NB4 (cell line): ENCODE results near the gene BTBD16.
A peak's percentile ranks its signal among the peaks of the same experiment; 100 is the strongest.

Experiments
- DNase-seq: peaks from one replicate; pipeline ENCODE4 v3.0.0; 2010; ENCODE audit warnings: low read depth
- H3K4me3 ChIP-seq: one replicate; pipeline ENCODE4 v1.5.1; 2011; ENCODE audit warnings: mild to moderate bottlenecking, low read depth, low read length, moderate library complexity
- CTCF ChIP-seq: IDR thresholded peaks from one replicate; pipeline ENCODE4 v1.5.1; 2012; ENCODE audit warnings: low read depth, low read length
- MAX ChIP-seq: IDR thresholded peaks from 2 replicates; pipeline ENCODE4 v1.6.1; 2011; ENCODE audit warnings: low read depth, low read length
- MYC ChIP-seq: IDR thresholded peaks from 2 replicates; pipeline ENCODE4 v1.6.1; 2011; ENCODE audit warnings: low read depth, low read length
- POLR2A ChIP-seq: IDR thresholded peaks from 2 replicates; pipeline ENCODE4 v1.6.1; 2011; ENCODE audit warnings: mild to moderate bottlenecking; ENCODE audit not compliant: insufficient read length; ENCODE audit errors: extremely low read depth

The BTBD16 gene

DNA sequence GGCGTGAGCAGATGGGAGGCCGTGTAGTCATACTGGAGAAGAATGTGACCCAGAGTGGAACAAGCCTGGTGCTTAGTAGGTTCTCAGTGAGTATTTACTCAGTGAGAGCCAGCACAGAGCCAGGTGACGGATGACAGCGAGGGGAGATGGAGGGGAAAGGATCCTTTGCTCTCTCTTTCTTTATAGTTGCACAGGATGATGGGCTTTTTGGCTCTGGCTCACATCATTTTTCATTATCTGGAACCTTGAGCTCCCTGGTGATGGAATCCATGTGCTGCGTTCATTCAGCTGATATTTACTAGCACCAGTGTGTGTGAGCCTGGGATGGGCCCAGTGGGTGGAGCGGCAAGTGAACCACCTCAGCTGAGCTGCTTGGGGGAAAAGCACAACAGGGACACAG is 17.2 kb downstream of the BTBD16 start:
- DNase-seq = no peak
- no peak for TF ChIP-seq POLR2A
- no peak for TF ChIP-seq MAX
- no peak for TF ChIP-seq CTCF
- no peak for TF ChIP-seq MYC
- H3K4me3 ChIP-seq = no peak overlapping the region

- no peak for TF ChIP-seq CTCF
- TF ChIP-seq MYC = no peak
- TF ChIP-seq MAX = no peak
- no peak for TF ChIP-seq POLR2A
- no peak overlapping the region for H3K4me3 ChIP-seq
- no peak for DNase-seq
Observed at GRCh38 chr10:122288917-122289316, 17.8 kb downstream of the BTBD16 start.

- peak; percentile 21 for DNase-seq
- no peak for TF ChIP-seq CTCF
- no peak for TF ChIP-seq POLR2A
- no peak for TF ChIP-seq MYC
- TF ChIP-seq MAX = no peak
- H3K4me3 ChIP-seq = no peak overlapping the region
Observed at GRCh38 chr10:122290334-122290733, 19.2 kb downstream of the BTBD16 start.

DNA sequence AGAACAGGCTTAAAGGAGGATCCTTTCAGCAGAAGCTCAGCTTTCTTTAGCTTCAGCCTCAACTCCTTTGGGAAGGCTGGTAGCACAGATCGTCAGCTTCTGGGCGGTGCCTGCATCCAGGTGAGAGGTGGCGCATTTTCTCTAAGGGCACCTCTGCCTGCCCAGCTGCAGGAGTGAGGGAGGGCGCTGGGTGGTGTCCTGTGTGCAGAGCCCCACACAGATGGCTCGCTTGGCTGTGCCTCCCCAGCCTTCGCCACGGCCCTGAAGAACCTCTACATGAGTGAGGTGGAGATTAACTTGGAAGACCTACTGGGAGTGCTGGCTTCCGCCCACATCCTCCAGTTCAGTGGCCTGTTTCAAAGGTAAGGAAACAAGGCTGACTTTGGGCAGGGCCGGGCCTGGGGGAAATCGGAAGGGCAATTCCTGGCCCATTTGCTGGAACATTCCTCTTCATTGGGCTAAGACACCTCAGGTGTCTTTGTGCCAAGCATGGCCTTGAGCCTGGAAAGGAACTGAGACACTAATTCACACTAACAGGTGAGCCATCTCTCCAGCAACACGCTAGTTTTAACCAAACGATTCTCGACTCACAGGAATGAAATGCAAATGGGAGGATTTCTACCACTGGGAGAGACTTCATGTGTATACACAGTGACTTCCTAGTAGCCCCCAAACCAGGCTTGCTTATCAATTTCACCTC is 19.9 kb downstream of the BTBD16 start:
- TF ChIP-seq POLR2A = no peak
- no peak for TF ChIP-seq CTCF
- TF ChIP-seq MYC = no peak
- no peak for TF ChIP-seq MAX
- H3K4me3 ChIP-seq = no peak overlapping the region
- no peak for DNase-seq

GRCh38 chr10:122291739-122292138 is 20.6 kb downstream of the BTBD16 start:
- no peak for TF ChIP-seq MYC
- TF ChIP-seq POLR2A = no peak
- TF ChIP-seq CTCF = no peak
- no peak for TF ChIP-seq MAX
- no peak for DNase-seq
- no peak overlapping the region for H3K4me3 ChIP-seq
